Peyer's patch (tissue), 4 donors: ENCODE measurements around the gene COL6A6. TPM values are rescaled to one million over a fixed set of nuclear protein-coding genes. Genes with fewer than 3 reads are reported as not detected.
"Not testable (repeated sequence)": the region's sequence is repeated elsewhere in the genome, so short reads cannot be mapped to it uniquely, and the experiment has no call there.

Experiments used
- DNase-seq, 3 donors: peaks; one replicate each; pipeline ENCODE4 v3.0.0-alpha.2; 2017 to 2019
- H3K27ac ChIP-seq, 4 donors: fragments of 200-600 bp; sonication (generic); one replicate each; pipeline ENCODE4 v1.5.1; 2016 to 2019
- H3K27me3 ChIP-seq, 2 donors: fragments of 200-600 bp; sonication (generic); one replicate each; pipeline ENCODE4 v1.5.1; 2019
- H3K36me3 ChIP-seq, 3 donors: fragments of 200-600 bp; sonication (generic); one replicate each; pipeline ENCODE4 v1.5.1; 2016 to 2019
- H3K4me1 ChIP-seq, 4 donors: fragments of 200-600 bp; sonication (generic); one replicate each; pipeline ENCODE4 v1.5.1; 2016 to 2019
- H3K4me3 ChIP-seq, 4 donors: fragments of 200-600 bp; sonication (generic); 1 replicate in 3 of 4; 2 replicates in 1 of 4; pipeline ENCODE4 v1.5.1; 2016 to 2019; ENCODE audit warnings: mild to moderate bottlenecking in 1 of 4
- H3K9me3 ChIP-seq, 4 donors: fragments of 200-600 bp; sonication (generic); one replicate each; pipeline ENCODE4 v1.5.1; 2016 to 2019; ENCODE audit warnings: mild to moderate bottlenecking in 1 of 4
- CTCF ChIP-seq, 6 experiments: fragments of 450-650 bp in 4 of 6; fragments of 200-600 bp in 2 of 6; sonication (generic) in 1 of 6; IDR thresholded peaks; one replicate each; pipeline ENCODE4 v1.5.1; 2017 to 2019; ENCODE audit warnings: antibody characterized with exemption in 6 of 6, mild to moderate bottlenecking in 3 of 6, moderate library complexity in 1 of 6
- POLR2A ChIP-seq, 2 donors: fragments of 450-650 bp; IDR thresholded peaks; one replicate each; pipeline ENCODE4 v1.5.1; 2017; ENCODE audit warnings: antibody characterized with exemption in 2 of 2, mild to moderate bottlenecking in 2 of 2, moderate library complexity in 2 of 2
- total RNA-seq, 4 donors: library from RNA; depleted of rRNA; stranded (reverse); fragments of >200 nt; gene quantifications; one replicate each; pipeline ENCODE4 v1.1.0, GENCODE V29; 2016

COL6A6 gene
- total RNA-seq, 4 donors from 2014 or later, result not detected

- Histone ChIP-seq H3K4me3 (no peak overlapping the region), H3K36me3 (no peaks in the 10 kb centered on the region), H3K27me3 (no peaks in the 10 kb centered on the region), H3K27ac (no peak overlapping the region), H3K4me1 (no peaks in the 10 kb centered on the region), H3K9me3 (no peaks in the 10 kb centered on the region)
- DNase-seq, result no peak
- no peak for TF ChIP-seq CTCF (IDR thresholded peaks at IDR 0.05)
- no peak for TF ChIP-seq POLR2A (IDR thresholded peaks at IDR 0.05)
Measured at GRCh38 chr3:130533247-130533646, 16.3 kb downstream of the COL6A6 start.

- DNase-seq, result no peak
- no peaks in the 10 kb centered on the region for H3K27me3 ChIP-seq
Measured at GRCh38 chr3:130537673-130538304, 20.8 kb downstream of the COL6A6 start.

GRCh38 chr3:130539005-130539404, 22.0 kb downstream of the COL6A6 start:
- H3K36me3 ChIP-seq, result no peaks in the 10 kb centered on the region
- no peak overlapping the region for H3K27ac ChIP-seq
- no peaks in the 10 kb centered on the region for H3K9me3 ChIP-seq
- H3K4me3 ChIP-seq, result no peak overlapping the region
- H3K4me1 ChIP-seq, result no peaks in the 10 kb centered on the region
- TF ChIP-seq POLR2A (IDR thresholded peaks at IDR 0.05), result no peak
- peak in 5 of 6 experiments; percentile 37 to 50 (median 40) for TF ChIP-seq CTCF (IDR thresholded peaks at IDR 0.05)
- no peaks in the 10 kb centered on the region for H3K27me3 ChIP-seq
- DNase-seq, result peak in 1 of 3 donors; percentile 50

More at GRCh38 chr3:130537673-130538304, 20.8 kb downstream of the COL6A6 start:
- Histone ChIP-seq H3K4me3 (no peak overlapping the region), H3K36me3 (no peaks in the 10 kb centered on the region), H3K9me3 (no peaks in the 10 kb centered on the region), H3K4me1 (no peaks in the 10 kb centered on the region), H3K27ac (no peak overlapping the region)
- TF ChIP-seq POLR2A (IDR thresholded peaks at IDR 0.05), result no peak
- TF ChIP-seq CTCF (IDR thresholded peaks at IDR 0.05), result no peak

- Histone ChIP-seq H3K4me1 (no peaks in the 10 kb centered on the region), H3K27me3 (no peaks in the 10 kb centered on the region), H3K36me3 (no peaks in the 10 kb centered on the region), H3K27ac (no peak overlapping the region), H3K9me3 (no peaks in the 10 kb centered on the region), H3K4me3 (no peak overlapping the region)
- TF ChIP-seq CTCF (IDR thresholded peaks at IDR 0.05) (no peak), POLR2A (IDR thresholded peaks at IDR 0.05) (no peak)
- DNase-seq, result no peak
Measured at GRCh38 chr3:130543322-130543721, 26.3 kb downstream of the COL6A6 start.

GRCh38 chr3:130546920-130547679, 30.1 kb downstream of the COL6A6 start:
- TF ChIP-seq POLR2A (IDR thresholded peaks at IDR 0.05) (no peak), CTCF (IDR thresholded peaks at IDR 0.05) (no peak)
- H3K9me3 ChIP-seq, result no peaks in the 10 kb centered on the region
- no peak overlapping the region for H3K4me3 ChIP-seq
- no peaks in the 10 kb centered on the region for H3K4me1 ChIP-seq
- H3K27me3 ChIP-seq, result no peaks in the 10 kb centered on the region
- no peak for DNase-seq
- no peaks in the 10 kb centered on the region for H3K36me3 ChIP-seq
- H3K27ac ChIP-seq, result no peak overlapping the region

GRCh38 chr3:130547680-130548065, 30.7 kb downstream of the COL6A6 start:
- not testable (repeated sequence) for H3K4me1 ChIP-seq, H3K9me3 ChIP-seq, H3K36me3 ChIP-seq, H3K27me3 ChIP-seq, DNase-seq, H3K27ac ChIP-seq, H3K4me3 ChIP-seq
